Measurements from ENCODE around the gene PDCD4.

PDCD4 gene

GRCh38 chr10:110871298-110872084, at the start of gene PDCD4:
Gene PDCD4, plus strand, starts transcription at chr10:110871928. Its CDS starts 4,100 bp downstream, at chr10:110876028.
- peak; percentile 100 for DNase-seq

GRCh38 chr10:110822035-110822711, 49.6 kb upstream of the PDCD4 start:
- no peak for DNase-seq

DNA sequence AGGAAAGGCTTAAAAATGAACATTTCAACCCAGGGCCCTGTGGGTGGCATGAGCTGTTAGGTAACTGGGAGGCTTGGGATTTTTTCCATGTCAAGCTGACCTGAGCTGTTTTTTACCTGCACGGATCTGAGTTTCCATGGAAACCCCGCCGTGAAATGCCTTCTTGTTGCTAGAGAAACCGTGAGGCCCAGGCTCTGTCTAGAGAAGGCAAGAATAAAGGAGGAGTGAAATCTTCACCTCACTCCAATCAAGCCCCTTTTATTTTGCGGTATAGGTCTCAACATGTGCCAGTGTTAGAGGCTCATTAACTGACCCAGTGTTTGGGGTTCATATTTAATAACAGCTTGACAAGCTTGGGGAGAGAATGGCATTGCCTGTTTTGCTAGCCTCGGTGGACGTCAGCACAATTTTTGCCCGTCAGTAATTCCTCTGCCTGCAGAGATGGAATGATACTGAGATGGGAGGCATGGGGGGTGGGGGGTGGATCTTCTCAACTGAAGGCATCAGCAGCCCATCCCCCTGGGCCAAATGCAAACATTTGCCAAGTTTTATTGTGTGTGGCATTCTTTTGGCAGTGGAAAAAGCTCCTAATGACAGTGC, 48.9 kb upstream of the PDCD4 start:
- peak; percentile 82 for DNase-seq

DNA sequence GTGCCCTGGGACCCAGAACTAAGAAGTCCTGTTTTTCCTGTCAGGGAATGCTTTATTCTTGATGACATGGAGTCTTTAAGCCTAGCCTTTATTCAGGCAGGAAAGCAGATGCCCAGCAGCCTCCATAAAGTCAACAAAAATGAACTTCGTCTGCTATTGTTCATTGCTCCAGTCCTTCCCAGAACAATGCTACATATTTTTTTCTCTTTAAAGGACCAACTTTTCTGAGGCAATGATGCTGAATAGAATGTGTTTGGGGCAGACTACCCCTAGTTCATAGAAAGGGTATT, 47.6 kb upstream of the PDCD4 start:
- no peak for DNase-seq

DNA sequence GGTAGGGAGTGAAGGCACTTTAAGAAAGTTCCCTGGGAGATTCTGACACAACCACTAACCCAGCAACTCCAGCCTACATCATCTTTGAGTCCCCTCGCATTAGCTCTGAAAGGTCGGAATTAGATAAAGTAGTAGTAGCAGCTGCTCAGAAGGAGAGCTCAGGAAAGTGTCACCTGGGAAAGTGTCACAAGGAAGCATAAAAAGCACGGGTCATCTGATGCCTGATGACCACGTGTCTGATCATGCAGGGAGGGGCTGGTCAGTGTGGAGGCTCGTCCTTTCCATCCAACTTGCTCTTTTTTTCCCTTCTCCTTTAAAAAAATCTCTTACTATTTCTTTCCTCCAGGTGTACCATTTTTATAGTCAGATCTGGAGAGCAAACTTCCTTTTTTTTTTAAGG, 47.1 kb upstream of the PDCD4 start:
- no peak for DNase-seq

DNA sequence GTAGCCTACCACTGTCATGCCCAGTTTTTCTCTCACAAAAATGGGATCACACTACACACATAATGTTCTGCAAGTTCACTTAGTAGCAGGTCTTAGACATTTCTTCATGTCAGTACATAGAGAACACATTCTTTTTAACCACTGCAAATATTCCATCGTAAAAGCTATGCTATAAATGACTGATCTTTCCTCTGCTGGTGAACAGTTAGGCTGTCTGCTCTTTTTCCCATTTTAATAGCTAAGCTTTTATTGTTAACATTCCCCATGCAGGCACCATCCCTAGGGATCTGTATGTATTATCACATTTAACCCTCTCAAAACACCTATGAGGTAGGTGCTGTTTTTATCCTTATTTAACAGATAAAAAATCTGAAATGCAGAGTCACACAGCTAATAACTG, 46.2 kb upstream of the PDCD4 start:
- no peak for DNase-seq

- no peak for DNase-seq
Measured at GRCh38 chr10:110827410-110827809, 44.3 kb upstream of the PDCD4 start.

- DNase-seq = no peak
Measured at GRCh38 chr10:110827875-110828274, 43.9 kb upstream of the PDCD4 start.

- DNase-seq = no peak
Measured at GRCh38 chr10:110828525-110828924, 43.2 kb upstream of the PDCD4 start.

- no peak for DNase-seq
Measured at GRCh38 chr10:110829721-110830410, 41.9 kb upstream of the PDCD4 start.

- DNase-seq = no peak
Measured at GRCh38 chr10:110833234-110833940, 38.3 kb upstream of the PDCD4 start.

- no peak for DNase-seq
Measured at GRCh38 chr10:110833941-110834628, 37.6 kb upstream of the PDCD4 start.

GRCh38 chr10:110834629-110835301, 37.0 kb upstream of the PDCD4 start:
- peak; percentile 84 for DNase-seq

DNA sequence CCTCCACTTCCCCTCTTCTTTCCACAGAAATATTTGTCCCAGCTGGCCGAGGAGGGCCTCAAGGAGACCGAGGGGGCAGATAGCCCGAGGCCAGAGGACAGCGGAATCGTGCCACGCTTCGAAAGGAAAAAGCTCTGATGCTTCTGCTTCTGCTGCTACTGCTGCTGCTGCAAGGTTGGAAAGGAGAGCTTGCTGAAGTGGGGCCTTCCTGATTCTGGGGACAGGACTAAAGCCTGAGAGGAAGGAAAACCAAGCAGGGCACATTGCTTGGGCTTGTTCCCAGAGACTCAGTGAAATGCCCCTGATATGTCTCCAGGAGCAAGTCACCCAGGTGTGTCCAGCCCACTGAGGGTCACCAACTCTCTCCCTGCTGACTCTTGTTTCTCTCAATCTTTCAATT, 35.9 kb upstream of the PDCD4 start:
- no peak for DNase-seq

DNA sequence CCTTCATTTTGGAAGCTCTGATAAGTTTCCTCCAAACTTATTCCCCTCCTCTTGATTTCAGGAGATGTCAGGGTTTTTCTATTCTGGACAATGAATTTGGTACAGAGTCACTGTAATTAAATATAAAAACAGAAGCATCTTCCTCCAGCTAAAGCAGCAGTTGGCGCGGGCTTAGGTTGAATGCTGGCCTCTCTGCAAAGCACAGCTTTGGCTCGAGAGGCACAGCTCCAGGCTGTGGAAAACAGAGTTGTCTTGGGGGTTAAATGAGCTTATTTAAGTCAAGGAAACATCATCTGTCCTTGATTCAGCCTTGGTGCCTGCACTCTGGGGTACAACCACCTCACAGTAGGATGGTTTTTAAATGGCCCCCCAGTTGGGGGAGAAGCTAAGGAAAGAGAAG, 35.0 kb upstream of the PDCD4 start:
- DNase-seq = no peak

- no peak for DNase-seq
Measured at GRCh38 chr10:110837418-110838171, 34.1 kb upstream of the PDCD4 start.

DNA sequence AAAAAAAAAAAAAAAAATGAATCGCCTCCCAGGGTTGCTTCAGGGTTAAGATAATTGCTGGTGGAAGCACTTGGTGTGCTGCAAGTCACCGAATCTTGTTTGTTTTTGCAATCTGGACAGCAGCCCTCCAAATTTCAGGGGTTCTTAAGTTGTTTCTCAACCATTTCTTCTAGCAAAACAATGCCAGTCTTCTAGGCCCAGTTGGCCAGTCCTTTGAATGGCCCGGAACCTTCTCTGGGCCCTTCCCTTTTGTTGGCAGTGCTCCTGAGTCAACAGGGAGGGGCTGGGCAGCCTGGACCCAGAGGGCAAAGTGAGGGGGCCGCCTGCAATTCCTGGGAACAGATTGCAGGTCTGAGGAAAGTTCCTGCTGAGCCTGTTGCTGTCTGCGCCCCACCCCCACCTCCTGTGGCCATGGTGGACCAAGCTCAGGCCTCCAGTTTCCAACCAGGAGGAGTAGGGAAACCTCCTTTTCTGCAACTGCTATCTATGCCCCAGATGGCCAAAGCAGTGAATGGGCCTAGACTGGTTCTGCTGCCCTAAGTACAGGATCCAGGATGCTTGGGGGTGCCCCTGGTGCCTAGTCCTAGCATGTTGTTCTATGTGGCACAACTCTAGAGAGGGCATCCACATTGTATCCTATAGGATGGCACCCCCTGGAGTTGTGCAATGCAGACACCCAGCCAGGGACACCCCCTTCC, 31.4 kb upstream of the PDCD4 start:
- DNase-seq = no peak

DNA sequence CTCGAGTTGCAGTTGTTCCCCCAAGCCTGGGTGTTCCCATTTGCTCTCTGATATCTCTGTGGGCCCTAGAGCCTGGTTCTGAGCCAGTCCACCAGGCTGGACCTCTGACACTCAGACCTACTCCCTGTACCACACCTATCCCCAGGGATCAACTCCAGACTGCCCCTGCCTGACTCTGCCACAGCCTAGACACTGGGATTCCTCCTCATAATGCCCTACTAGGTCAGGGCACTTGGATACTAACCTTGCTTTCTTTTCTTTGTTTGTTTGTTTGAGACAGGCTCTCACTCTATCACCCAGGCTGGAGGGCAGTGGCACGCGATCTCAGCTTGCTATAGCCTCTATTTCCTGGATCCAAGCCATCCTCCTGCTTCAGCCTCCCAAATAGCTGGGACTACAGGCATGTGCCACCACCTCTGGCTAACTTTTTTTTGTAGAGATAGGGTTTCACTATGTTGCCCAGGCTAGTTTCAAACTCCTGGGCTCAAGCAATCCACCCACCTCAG, 30.8 kb upstream of the PDCD4 start:
- DNase-seq = no peak

DNA sequence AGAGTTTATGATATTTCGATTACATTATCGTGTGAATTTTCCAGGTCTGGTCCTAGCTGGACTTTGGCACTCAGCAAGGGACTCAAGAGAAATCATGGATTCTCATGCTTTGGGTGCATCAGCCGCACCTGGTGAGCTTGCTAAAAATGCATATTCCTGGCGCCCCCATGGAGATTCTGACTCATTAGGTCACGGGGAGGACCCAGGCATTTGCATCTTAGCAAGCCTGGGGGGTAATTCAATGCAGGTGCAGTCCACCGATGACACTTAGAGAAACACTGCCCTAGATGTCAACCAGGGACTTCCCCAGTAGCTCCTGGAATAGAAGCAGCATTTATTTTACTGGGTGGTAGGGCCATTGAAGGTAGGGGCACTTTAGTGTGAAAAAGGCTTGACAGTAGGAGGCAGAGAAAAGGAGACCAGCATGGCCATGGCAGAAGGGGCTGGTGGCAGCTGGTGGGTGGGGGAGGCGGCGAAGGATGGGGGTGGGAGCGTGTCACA, 29.9 kb upstream of the PDCD4 start:
- DNase-seq = no peak

- DNase-seq = no peak
Measured at GRCh38 chr10:110842326-110842904, 29.3 kb upstream of the PDCD4 start.
